Activated T-cell treated with anti-CD3 and anti-CD28 coated beads, Interleukin-2, amount 50 U/mL, for 72 hours (primary cell): ENCODE results near the gene PCYT2. TPM values are rescaled to one million over a fixed set of nuclear protein-coding genes. Genes with fewer than 3 reads are reported as not detected.
A peak's percentile ranks its signal among the peaks of the same experiment; 100 is the strongest.

ENCODE experiments used
- ATAC-seq, 2 donors: fragments of 150-1000 bp; cut with Tn5 transposase; replicated peaks in 1 of 2; 2 replicates each; pipeline ENCODE4 v1.10.0; 2021; ENCODE audit warnings: moderate library complexity in 2 of 2, mild to moderate bottlenecking in 1 of 2
- DNase-seq, 2 donors: peaks; one replicate each; pipeline ENCODE4 v3.0.0; 2021 to 2022; ENCODE audit warnings: mixed read lengths in 1 of 2
- H3K27ac Mint-ChIP-seq: one replicate; pipeline ENCODE4 v1.8.0; 2022; ENCODE audit warnings: mild to moderate bottlenecking, moderate library complexity, mixed read lengths
- H3K27me3 Mint-ChIP-seq: one replicate; pipeline ENCODE4 v1.8.0; 2022; ENCODE audit warnings: low read depth, mixed read lengths
- H3K36me3 Mint-ChIP-seq, 2 donors: one replicate each; pipeline ENCODE4 v1.8.0; 2022; ENCODE audit warnings: mixed read lengths in 2 of 2, mild to moderate bottlenecking in 1 of 2; ENCODE audit not compliant: insufficient read depth in 2 of 2
- H3K4me1 Mint-ChIP-seq: one replicate; pipeline ENCODE4 v1.8.0; 2022; ENCODE audit warnings: low read depth, mixed read lengths
- H3K4me3 Mint-ChIP-seq, 2 donors: one replicate each; pipeline ENCODE4 v1.8.0; 2022; ENCODE audit warnings: mild to moderate bottlenecking in 2 of 2, mixed read lengths in 2 of 2, moderate library complexity in 2 of 2
- H3K9me3 Mint-ChIP-seq, 2 donors: one replicate each; pipeline ENCODE4 v1.8.0; 2022; ENCODE audit warnings: mixed read lengths in 2 of 2
- total RNA-seq, 2 donors: library from RNA; stranded (reverse); gene quantifications; one replicate each; pipeline ENCODE4 v1.2.3, GENCODE V29; 2022

Gene PCYT2
- total RNA-seq, 2 donors from 2014 or later: 13.9 to 14.2 TPM

GRCh38 chr17:81934850-81935708, 23.9 kb upstream of the PCYT2 start:
- H3K9me3 Mint-ChIP-seq: no peaks in the 10 kb centered on the region
- H3K4me1 Mint-ChIP-seq: peaks cover 54% of the 10 kb centered on the region
- H3K27ac Mint-ChIP-seq: no peak overlapping the region
- no peaks in the 10 kb centered on the region for H3K27me3 Mint-ChIP-seq
- peak overlapping the region; percentile 85 to 90 for H3K4me3 Mint-ChIP-seq
- H3K36me3 Mint-ChIP-seq: peaks cover 0 to 15% of the 10 kb centered on the region in 2 donors
- no peak for DNase-seq
- no peak for ATAC-seq

DNA sequence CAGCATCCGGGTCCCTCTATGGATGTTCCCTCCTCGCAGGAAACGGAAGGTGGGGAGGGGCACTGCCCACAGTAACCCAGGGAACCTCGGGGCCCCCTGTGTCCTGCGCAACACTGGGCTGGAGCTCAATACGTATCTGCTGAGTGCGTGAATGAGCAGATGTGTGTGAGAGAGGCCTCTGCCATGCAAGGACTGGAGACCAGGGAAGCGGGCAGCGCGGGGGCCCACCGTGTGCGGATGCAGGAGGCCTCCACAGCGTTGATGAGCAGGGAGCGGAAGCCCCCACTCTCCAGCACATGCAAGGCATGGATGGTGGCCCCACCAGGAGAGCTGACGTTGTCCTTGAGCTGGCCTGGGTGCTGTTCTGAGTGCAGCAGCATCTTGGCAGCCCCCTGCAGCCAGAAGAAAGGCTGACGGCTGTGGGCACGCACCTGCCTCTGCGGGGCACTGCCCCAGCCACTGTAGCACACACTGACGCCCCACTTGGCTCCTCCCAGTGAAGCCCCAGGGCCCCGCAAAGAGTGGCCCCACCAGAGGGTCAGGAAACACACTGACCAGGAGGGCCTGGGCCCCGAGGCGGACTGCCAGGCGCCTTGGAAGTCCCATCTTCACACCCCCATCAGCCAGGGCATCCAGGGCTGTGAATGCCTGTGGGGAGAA, 23.0 kb upstream of the PCYT2 start:
- DNase-seq (no peak), ATAC-seq (no peak)
- peak overlapping the region; percentile 29 to 35 for H3K4me3 Mint-ChIP-seq
- H3K4me1 Mint-ChIP-seq: peaks cover 54% of the 10 kb centered on the region
- H3K27me3 Mint-ChIP-seq: no peaks in the 10 kb centered on the region
- H3K27ac Mint-ChIP-seq: no peak overlapping the region
- peaks cover 0 to 15% of the 10 kb centered on the region in 2 donors for H3K36me3 Mint-ChIP-seq
- no peaks in the 10 kb centered on the region for H3K9me3 Mint-ChIP-seq

DNA sequence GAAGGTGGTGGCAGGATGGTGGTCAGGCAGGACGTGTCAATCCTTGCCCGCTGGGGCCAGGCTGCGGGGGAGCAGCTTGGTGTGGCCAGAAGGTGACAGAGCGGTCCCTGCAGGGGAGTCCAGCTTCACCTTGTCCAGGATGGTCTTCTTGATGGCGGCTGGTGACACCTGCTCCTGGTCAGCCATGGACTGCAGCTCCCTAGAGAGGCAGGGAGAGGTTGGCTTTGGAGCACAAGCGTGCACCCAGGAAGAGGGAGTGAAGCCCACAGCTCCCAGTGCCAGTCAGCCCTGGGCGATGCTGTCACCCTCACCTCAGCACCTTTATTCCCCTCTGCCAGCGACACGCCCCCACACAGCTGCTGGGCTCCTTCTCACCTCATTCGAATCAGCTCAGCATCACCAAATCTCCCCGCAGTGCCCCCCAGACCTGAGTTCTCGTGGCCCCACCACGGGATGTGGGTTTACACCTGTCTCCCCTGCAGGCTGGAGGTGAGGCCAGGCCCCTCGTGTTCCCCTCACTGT, 22.0 kb upstream of the PCYT2 start:
- no peak for ATAC-seq
- Mint-ChIP-seq H3K27ac (no peak overlapping the region), H3K4me3 (no peak overlapping the region), H3K4me1 (peaks cover 54% of the 10 kb centered on the region), H3K9me3 (no peaks in the 10 kb centered on the region), H3K27me3 (no peaks in the 10 kb centered on the region), H3K36me3 (peaks cover 0 to 15% of the 10 kb centered on the region in 2 donors)
- no peak for DNase-seq

GRCh38 chr17:81932333-81932983, 21.3 kb upstream of the PCYT2 start:
- Mint-ChIP-seq H3K27me3 (no peaks in the 10 kb centered on the region), H3K36me3 (peaks cover 2 to 15% of the 10 kb centered on the region in 2 donors), H3K27ac (no peak overlapping the region), H3K4me3 (no peak overlapping the region), H3K9me3 (no peaks in the 10 kb centered on the region), H3K4me1 (peaks cover 46% of the 10 kb centered on the region)
- DNase-seq (no peak), ATAC-seq (no peak)

GRCh38 chr17:81931557-81932332, 20.5 kb upstream of the PCYT2 start:
- Mint-ChIP-seq H3K9me3 (no peaks in the 10 kb centered on the region), H3K27ac (no peak overlapping the region), H3K36me3 (peaks cover 2 to 15% of the 10 kb centered on the region in 2 donors), H3K27me3 (no peaks in the 10 kb centered on the region), H3K4me3 (no peak overlapping the region), H3K4me1 (peaks cover 45% of the 10 kb centered on the region)
- DNase-seq (no peak), ATAC-seq (no peak)

DNA sequence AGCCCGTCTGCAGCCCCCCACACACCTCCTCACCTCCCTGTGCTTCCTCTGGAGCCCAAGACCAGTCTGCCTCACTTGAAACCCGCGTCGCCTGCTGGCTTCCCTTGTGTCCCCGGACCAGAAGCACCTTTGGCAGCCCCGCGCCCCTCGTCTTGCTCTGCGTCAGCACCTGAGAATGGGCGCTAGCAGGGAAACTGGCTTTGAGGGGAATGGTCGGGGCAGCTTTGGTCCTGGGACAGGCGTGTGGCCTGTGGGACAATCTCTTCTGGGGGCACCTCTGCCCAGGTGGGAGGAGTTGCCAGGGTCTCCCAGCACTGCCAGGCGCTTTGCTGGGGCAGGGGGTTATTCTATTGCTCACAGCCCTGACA, 20.0 kb upstream of the PCYT2 start:
- Mint-ChIP-seq H3K9me3 (no peaks in the 10 kb centered on the region), H3K27ac (no peak overlapping the region), H3K36me3 (peaks cover 2 to 15% of the 10 kb centered on the region in 2 donors), H3K4me1 (peaks cover 46% of the 10 kb centered on the region), H3K27me3 (no peaks in the 10 kb centered on the region), H3K4me3 (no peak overlapping the region)
- ATAC-seq (no peak), DNase-seq (no peak)

DNA sequence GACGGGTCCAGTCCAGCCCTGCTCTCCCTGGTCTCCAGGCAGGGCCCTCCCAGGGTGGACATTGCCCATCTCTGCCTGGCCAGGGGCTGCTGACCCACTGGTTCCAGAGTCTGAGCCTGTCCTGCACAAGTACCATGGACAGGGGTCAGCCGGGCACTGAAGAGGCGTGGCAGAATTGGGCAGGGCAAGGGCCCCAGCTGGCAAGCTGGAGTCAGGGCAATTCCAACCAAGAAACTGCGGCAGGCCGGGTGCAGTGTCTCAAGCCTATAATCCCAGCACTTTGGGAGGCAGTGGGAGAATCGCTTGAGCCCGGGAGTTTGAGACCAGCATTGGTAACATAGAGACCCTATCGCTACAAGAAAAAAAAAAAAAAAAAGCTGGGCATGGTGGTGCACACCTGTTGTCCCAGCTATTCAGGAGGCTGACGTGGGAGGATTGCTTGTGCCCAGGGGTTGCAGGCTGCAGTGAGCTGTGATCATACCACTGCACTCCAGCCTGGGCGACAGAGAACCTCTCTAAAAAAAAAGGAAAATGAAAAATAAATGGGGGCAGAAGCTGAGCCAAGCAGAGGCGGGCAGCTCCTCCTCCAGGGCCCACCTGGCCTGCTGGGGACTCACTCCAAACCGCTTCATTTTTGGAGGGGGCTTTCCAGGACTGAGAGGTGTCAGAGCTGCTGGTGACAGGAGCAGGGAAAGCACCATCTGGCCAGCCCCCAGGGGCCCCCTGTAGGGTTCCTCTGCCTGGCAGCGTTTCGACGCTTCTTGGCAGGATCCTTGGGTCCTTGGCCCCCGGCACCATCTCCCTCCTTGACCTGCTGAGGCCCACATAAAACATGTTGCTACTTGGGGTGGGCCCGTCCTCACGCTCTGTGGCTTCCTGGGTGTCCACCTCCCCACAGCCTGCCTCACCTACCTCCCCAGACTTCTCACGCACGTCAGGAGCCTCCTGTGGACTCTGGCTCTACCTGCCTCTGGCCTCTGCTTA, 19.2 kb upstream of the PCYT2 start:
- no peak for ATAC-seq
- H3K27me3 Mint-ChIP-seq: no peaks in the 10 kb centered on the region
- DNase-seq: no peak
- H3K36me3 Mint-ChIP-seq: peaks cover 2 to 9% of the 10 kb centered on the region in 2 donors
- H3K4me1 Mint-ChIP-seq: peaks cover 46% of the 10 kb centered on the region
- no peaks in the 10 kb centered on the region for H3K9me3 Mint-ChIP-seq
- H3K27ac Mint-ChIP-seq: no peak overlapping the region
- H3K4me3 Mint-ChIP-seq: peak overlapping the region in 1 of 2 donors; percentile 36

GRCh38 chr17:81929253-81930141, 18.3 kb upstream of the PCYT2 start:
- H3K27ac Mint-ChIP-seq: no peak overlapping the region
- H3K27me3 Mint-ChIP-seq: no peaks in the 10 kb centered on the region
- no peaks in the 10 kb centered on the region for H3K9me3 Mint-ChIP-seq
- peaks cover 2 to 9% of the 10 kb centered on the region in 2 donors for H3K36me3 Mint-ChIP-seq
- no peak for ATAC-seq
- DNase-seq: no peak
- H3K4me3 Mint-ChIP-seq: peak overlapping the region; percentile 58 to 77
- peaks cover 45% of the 10 kb centered on the region for H3K4me1 Mint-ChIP-seq

DNA sequence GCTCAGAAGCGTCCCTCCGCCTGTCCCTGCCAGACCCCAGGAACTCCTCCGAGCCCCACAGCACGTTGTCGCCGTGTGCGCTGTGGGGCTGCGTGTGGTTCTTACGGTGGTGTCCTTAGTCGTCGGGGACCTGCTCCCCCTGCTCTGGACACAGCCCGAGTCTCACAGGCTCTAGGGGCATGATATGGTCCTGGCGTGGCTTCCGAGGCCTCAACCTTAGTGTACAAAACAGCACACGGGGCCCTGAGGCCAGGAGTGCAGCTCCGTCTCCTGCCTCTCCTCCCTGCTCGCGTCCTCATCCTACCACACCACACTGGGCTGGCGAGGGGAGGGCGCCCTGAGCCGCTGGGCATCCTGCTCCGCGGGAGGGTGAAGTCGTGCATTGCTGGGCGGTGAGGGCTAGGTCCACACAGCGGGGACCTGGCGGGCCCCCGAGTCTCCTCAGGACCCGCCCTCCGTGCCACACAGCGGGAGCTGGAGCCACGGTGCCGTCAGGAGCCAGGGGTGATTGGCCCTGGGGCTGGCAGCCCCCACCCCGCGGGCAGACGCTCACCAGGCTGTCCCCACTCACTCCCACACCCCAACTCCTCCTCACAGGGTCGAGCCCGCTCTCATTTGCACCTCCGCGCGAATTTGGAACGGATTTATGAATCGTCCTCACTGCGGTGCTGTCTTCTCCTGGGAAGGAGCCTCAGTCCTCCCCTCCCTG, 17.5 kb upstream of the PCYT2 start:
- peaks cover 2 to 4% of the 10 kb centered on the region in 2 donors for H3K36me3 Mint-ChIP-seq
- H3K4me3 Mint-ChIP-seq: peak overlapping the region; percentile 75 to 77
- H3K9me3 Mint-ChIP-seq: no peaks in the 10 kb centered on the region
- H3K27ac Mint-ChIP-seq: no peak overlapping the region
- no peaks in the 10 kb centered on the region for H3K27me3 Mint-ChIP-seq
- ATAC-seq (no peak), DNase-seq (no peak)
- peaks cover 46% of the 10 kb centered on the region for H3K4me1 Mint-ChIP-seq

GRCh38 chr17:81927653-81928543, 16.7 kb upstream of the PCYT2 start, which contains the start of gene MAFG:
TSS of gene MAFG (minus strand) at chr17:81927735. CDS start at chr17:81923185, 4,550 bp downstream.
- Mint-ChIP-seq H3K9me3 (no peaks in the 10 kb centered on the region), H3K4me1 (peaks cover 44% of the 10 kb centered on the region), H3K4me3 (peak within 1 kb of the TSS; percentile 95 to 97), H3K27me3 (no peaks in the 10 kb centered on the region), H3K27ac (peak within 1 kb of the TSS; percentile 92), H3K36me3 (peaks cover under 1 to 2% of the 10 kb centered on the region in 2 donors)
- DNase-seq (peak; percentile 91 to 93), ATAC-seq (peak; percentile 74 to 78)
